ENCODE measurements around the gene DNAI2. TPM values are rescaled to one million over a fixed set of nuclear protein-coding genes. Genes with fewer than 3 reads are reported as not detected.
A peak's percentile ranks its signal among the peaks of the same experiment; 100 is the strongest.

The DNAI2 gene
- total RNA-seq, 4 donors from 2014 or later, result 0.13 TPM; not detected in 3

- Histone ChIP-seq H3K27ac (no peak overlapping the region), H3K4me1 (peaks cover 14 to 54% of the 10 kb centered on the region in 2 donors), H3K36me3 (no peaks in the 10 kb centered on the region), H3K9me3 (no peaks in the 10 kb centered on the region), H3K27me3 (no peaks in the 10 kb centered on the region), H3K4me3 (replicated peaks in 1 of 3) (no peak overlapping the region)
- WGBS, 2 donors, result 37 to 42% methylated on average over 13 of the region's 13 CpGs
- no peak for TF ChIP-seq POLR2A (IDR thresholded peaks at IDR 0.05)
- TF ChIP-seq, protein P1, sequence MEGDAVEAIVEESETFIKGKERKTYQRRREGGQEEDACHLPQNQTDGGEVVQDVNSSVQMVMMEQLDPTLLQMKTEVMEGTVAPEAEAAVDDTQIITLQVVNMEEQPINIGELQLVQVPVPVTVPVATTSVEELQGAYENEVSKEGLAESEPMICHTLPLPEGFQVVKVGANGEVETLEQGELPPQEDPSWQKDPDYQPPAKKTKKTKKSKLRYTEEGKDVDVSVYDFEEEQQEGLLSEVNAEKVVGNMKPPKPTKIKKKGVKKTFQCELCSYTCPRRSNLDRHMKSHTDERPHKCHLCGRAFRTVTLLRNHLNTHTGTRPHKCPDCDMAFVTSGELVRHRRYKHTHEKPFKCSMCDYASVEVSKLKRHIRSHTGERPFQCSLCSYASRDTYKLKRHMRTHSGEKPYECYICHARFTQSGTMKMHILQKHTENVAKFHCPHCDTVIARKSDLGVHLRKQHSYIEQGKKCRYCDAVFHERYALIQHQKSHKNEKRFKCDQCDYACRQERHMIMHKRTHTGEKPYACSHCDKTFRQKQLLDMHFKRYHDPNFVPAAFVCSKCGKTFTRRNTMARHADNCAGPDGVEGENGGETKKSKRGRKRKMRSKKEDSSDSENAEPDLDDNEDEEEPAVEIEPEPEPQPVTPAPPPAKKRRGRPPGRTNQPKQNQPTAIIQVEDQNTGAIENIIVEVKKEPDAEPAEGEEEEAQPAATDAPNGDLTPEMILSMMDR (IDR thresholded peaks at IDR 0.05), result no peak
- intact Hi-C loops (cut with DNase I), result loop anchor here (2.0 kb wide), 1 partner anchor 61 kb away; no protein-coding TSS in a partner anchor
- peak; percentile 93 to 94 for DNase-seq
Measured at GRCh38 chr17:74271901-74272561, 2.0 kb upstream of the DNAI2 start.

- intact Hi-C loops (cut with DNase I), result no loop called here
- no peaks in the 10 kb centered on the region for H3K27me3 ChIP-seq
Measured at GRCh38 chr17:74272731-74273201, 1.3 kb upstream of the DNAI2 start.

GRCh38 chr17:74274709-74275340, 791 bp downstream of the DNAI2 start:
- Histone ChIP-seq H3K9me3 (no peaks in the 10 kb centered on the region), H3K4me3 (replicated peaks in 1 of 3) (no peak overlapping the region), H3K4me1 (peaks cover 8 to 43% of the 10 kb centered on the region in 2 donors), H3K27me3 (no peaks in the 10 kb centered on the region), H3K27ac (no peak overlapping the region), H3K36me3 (no peaks in the 10 kb centered on the region)
- TF ChIP-seq, protein P1 (IDR thresholded peaks at IDR 0.05), result no peak
- no peak for TF ChIP-seq POLR2A (IDR thresholded peaks at IDR 0.05)
- DNase-seq, result no peak
- intact Hi-C loops (cut with DNase I), result no loop called here
- 75 to 78% methylated on average over 14 of the region's 14 CpGs for WGBS, 2 donors

More at GRCh38 chr17:74272731-74273201, 1.3 kb upstream of the DNAI2 start:
- DNase-seq, result no peak
- H3K27ac ChIP-seq, result no peak overlapping the region
- 65 to 72% methylated on average over 9 to 10 of the region's 10 CpGs for WGBS, 2 donors
- TF ChIP-seq, protein P1 (IDR thresholded peaks at IDR 0.05), result no peak
- TF ChIP-seq POLR2A (IDR thresholded peaks at IDR 0.05), result no peak
- H3K36me3 ChIP-seq, result no peaks in the 10 kb centered on the region
- peaks cover 14 to 54% of the 10 kb centered on the region in 2 donors for H3K4me1 ChIP-seq
- H3K9me3 ChIP-seq, result no peaks in the 10 kb centered on the region
- no peak overlapping the region for H3K4me3 ChIP-seq (replicated peaks in 1 of 3)

DNA sequence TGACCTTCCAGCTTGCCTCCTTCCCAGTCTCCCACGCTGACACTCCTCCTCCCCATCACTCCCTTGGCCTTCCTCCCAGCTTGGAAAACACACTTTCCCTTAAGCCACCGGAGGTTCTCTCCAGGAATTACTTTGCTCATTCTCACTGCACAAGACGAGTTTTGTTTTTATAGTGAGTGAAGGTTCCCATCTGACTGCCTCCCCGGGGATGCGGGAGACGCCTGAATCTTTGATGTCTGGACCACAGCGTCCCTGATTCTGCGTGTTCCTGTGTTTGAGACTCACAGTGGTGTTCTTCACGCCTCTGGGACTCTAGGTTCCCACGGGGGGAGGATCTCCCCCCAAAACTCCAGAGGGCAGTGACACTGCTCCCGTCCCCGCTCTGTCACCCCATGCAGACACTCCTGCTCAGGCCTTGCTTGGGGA, 2.0 kb downstream of the DNAI2 start:
- 29 to 41% methylated on average over 12 of the region's 12 CpGs for WGBS, 2 donors
- no peak for DNase-seq
- H3K9me3 ChIP-seq, result no peaks in the 10 kb centered on the region
- H3K36me3 ChIP-seq, result no peaks in the 10 kb centered on the region
- intact Hi-C loops (cut with DNase I), result no loop called here
- H3K27me3 ChIP-seq, result no peaks in the 10 kb centered on the region
- no peak overlapping the region for H3K4me3 ChIP-seq (replicated peaks in 1 of 3)
- peaks cover 8 to 42% of the 10 kb centered on the region in 2 donors for H3K4me1 ChIP-seq
- no peak for TF ChIP-seq POLR2A (IDR thresholded peaks at IDR 0.05)
- TF ChIP-seq, protein P1 (IDR thresholded peaks at IDR 0.05), result no peak
- peak overlapping the region in 1 of 3 donors; percentile 33 for H3K27ac ChIP-seq

DNA sequence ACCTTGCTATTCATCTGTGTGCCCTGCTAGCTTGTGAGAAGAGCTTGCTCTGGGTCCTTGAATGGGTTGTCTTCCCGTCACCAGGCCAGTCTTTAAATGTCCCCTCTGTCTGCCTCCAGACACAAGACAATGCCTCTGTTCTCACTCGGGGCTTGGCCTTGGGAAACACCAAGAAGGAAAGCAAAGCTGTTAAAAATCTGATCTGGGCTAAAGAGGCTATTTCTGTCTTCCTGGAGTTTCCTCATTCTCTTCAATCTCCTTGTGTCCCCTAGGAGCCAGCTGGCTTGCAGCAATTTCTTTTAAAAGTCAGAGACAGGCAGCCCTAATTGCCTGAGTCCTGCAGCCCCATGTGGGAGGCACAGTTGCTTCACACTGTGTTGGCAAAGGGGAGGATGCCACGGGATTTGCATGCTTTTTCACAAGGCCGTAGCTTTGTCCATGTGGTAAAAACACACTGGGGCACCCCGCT, 2.5 kb downstream of the DNAI2 start:
- DNase-seq, result no peak
- Histone ChIP-seq H3K9me3 (no peaks in the 10 kb centered on the region), H3K4me1 (peaks cover 6 to 37% of the 10 kb centered on the region in 2 donors), H3K4me3 (replicated peaks in 1 of 3) (no peak overlapping the region), H3K27me3 (no peaks in the 10 kb centered on the region), H3K27ac (peak overlapping the region in 1 of 3 donors; percentile 33), H3K36me3 (no peaks in the 10 kb centered on the region)
- 67 to 82% methylated on average over 5 of the region's 5 CpGs for WGBS, 2 donors
- intact Hi-C loops (cut with DNase I), result no loop called here
- no peak for TF ChIP-seq POLR2A (IDR thresholded peaks at IDR 0.05)
- TF ChIP-seq, protein P1 (IDR thresholded peaks at IDR 0.05), result no peak

All from thyroid gland (tissue), 4 donors.